Measurements from ENCODE around the gene HIVEP3. TPM values are rescaled to one million over a fixed set of nuclear protein-coding genes. Genes with fewer than 3 reads are reported as not detected.

HIVEP3 gene
- total and polyA plus RNA-seq, 2 of the 13 experiments (the other 11 are each of a cell fraction or from before 2014, with no cell fraction given): 0.05 TPM; not detected in 1

GRCh38 chr1:41682845-41683625 lies 235.7 kb downstream of the HIVEP3 start (continued):
- TF ChIP-seq SYNCRIP (IDR thresholded peaks at IDR 0.05; ENCODE audit: insufficient read depth, low read depth, low read length): no peak
- no peak for TF ChIP-seq ADNP (CRISPR knock-in tag; IDR thresholded peaks at IDR 0.05)
- TF ChIP-seq AFF4 (CRISPR knock-in tag; IDR thresholded peaks at IDR 0.05): no peak

- in situ Hi-C loops (cut with HindIII; ENCODE audit: extremely low pct_ligation_motif_present, low pct_unique_long_range_greater_than_20kb) (no loop called here), intact Hi-C loops (cut with micrococcal nuclease; ENCODE audit: unreplicated experiment) (no loop called here)
- no peaks in the 10 kb centered on the region for H4K20me1 ChIP-seq (ENCODE audit: insufficient read depth, low read length)
- no peak overlapping the region for H3K4me3 ChIP-seq (replicated peaks in 1 of 3; ENCODE audit: insufficient read depth in 1 of 3, low read depth in 2 of 3, low read length in 3 of 3)
- H3K27ac ChIP-seq (ENCODE audit: extremely low read length, insufficient read depth, low read length): no peak overlapping the region
- no peaks in the 10 kb centered on the region for H3K36me3 ChIP-seq (replicated peaks in 1 of 2; ENCODE audit: control insufficient read depth in 1 of 2, insufficient read depth in 2 of 2, low read length in 2 of 2)
- BruUV-seq (replicated peaks): no TSS peak
- H3K27me3 ChIP-seq (ENCODE audit: control insufficient read depth in 1 of 2, insufficient read depth in 2 of 2, low read length in 2 of 2): peaks cover 1 to 7% of the 10 kb centered on the region in 2 experiments; a peak in 2 of 5 replicates
- H3K4me2 ChIP-seq (ENCODE audit: low read depth, low read length): no peak overlapping the region
- H2AFZ ChIP-seq (ENCODE audit: low read length): no peak overlapping the region
- CTCF ChIA-PET (ENCODE audit: low intra/inter-chr PET ratio, low total read pairs): no interaction called here
- ATAC-seq (no peak), DNase-seq (ENCODE audit: low spot score) (no peak), FAIRE-seq (no peak)
- no peaks in the 10 kb centered on the region for H3K9me3 ChIP-seq (ENCODE audit: low read length)
- no peaks in the 10 kb centered on the region for H3K4me1 ChIP-seq (ENCODE audit: insufficient read depth, low read length)
- POLR2A ChIA-PET: no interaction called here
- H3K79me2 ChIP-seq (ENCODE audit: insufficient read depth, low read length): no peaks in the 10 kb centered on the region
- 0% methylated on average over 1 of the region's 5 CpGs for WGBS (ENCODE audit: low lambda C conversion rate)
- no peak overlapping the region for H3K9ac ChIP-seq (ENCODE audit: insufficient read depth, low read depth, low read length)
- no peak for TF ChIP-seq ZSCAN5A (CRISPR knock-in tag; IDR thresholded peaks at IDR 0.05; ENCODE audit: borderline replicate concordance)
- no peak for TF ChIP-seq CBX5 (CRISPR knock-in tag; IDR thresholded peaks at IDR 0.05; ENCODE audit: borderline replicate concordance)
- TF ChIP-seq REL (CRISPR knock-in tag; conservative IDR thresholded peaks at IDR 0.05): no peak
- no peak for TF ChIP-seq ZSCAN29 (CRISPR knock-in tag; conservative IDR thresholded peaks at IDR 0.05)
- TF ChIP-seq SIX4 (CRISPR knock-in tag; IDR thresholded peaks at IDR 0.05): no peak
- TF ChIP-seq ETV6 (CRISPR knock-in tag; conservative IDR thresholded peaks at IDR 0.05): no peak
- TF ChIP-seq ZBTB25 (CRISPR knock-in tag; IDR thresholded peaks at IDR 0.05): no peak
- no peak for TF ChIP-seq ZNF781 (CRISPR knock-in tag; IDR thresholded peaks at IDR 0.05; ENCODE audit: borderline replicate concordance, not compliant biosample characterization)
- TF ChIP-seq MED13 (CRISPR knock-in tag; IDR thresholded peaks at IDR 0.05): no peak
- no peak for TF ChIP-seq EED (CRISPR knock-in tag; IDR thresholded peaks at IDR 0.05)
- TF ChIP-seq ZBTB2 (CRISPR knock-in tag; IDR thresholded peaks at IDR 0.05; ENCODE audit: low read depth): no peak
Measured at GRCh38 chr1:41682149-41682548, 236.6 kb downstream of the HIVEP3 start.

All from HepG2 (cell line).